HepG2 (cell line): ENCODE data around the gene SGIP1.

ENCODE experiments used
- ARNT ChIP-seq: fragments of 450-650 bp; IDR thresholded peaks from 2 replicates; pipeline ENCODE4 v1.6.1; 2017
- CEBPB ChIP-seq: IDR thresholded peaks from 2 replicates; pipeline ENCODE4 v1.6.1; 2011; ENCODE audit warnings: low read depth, low read length, improper control_type of control experiment, borderline replicate concordance
- IKZF5 ChIP-seq: IDR thresholded peaks from 2 replicates; pipeline ENCODE4 v1.6.1; 2018; ENCODE audit warnings: missing genetic modification reagents, mild to moderate bottlenecking, missing compliant biosample characterization
- POLR2A ChIP-seq, 2 experiments: IDR thresholded peaks; 2 replicates each; pipeline ENCODE4 v1.6.1; 2011; ENCODE audit warnings: low read depth in 2 of 2, low read length in 2 of 2, mild to moderate bottlenecking in 1 of 2, moderate library complexity in 1 of 2; ENCODE audit not compliant: insufficient read depth in 1 of 2
- RAD21 ChIP-seq: fragments of 450-650 bp; formaldehyde crosslinking; IDR thresholded peaks from 2 replicates; pipeline ENCODE4 v1.5.0; 2020; ENCODE audit warnings: mild to moderate bottlenecking
- RXRA ChIP-seq: sonication (generic); formaldehyde crosslinking; IDR thresholded peaks from 2 replicates; pipeline ENCODE4 v1.5.1; 2020; ENCODE audit warnings: missing genetic modification reagents
- SMAD1 ChIP-seq: sonication (generic); formaldehyde crosslinking; IDR thresholded peaks from 2 replicates; pipeline ENCODE4 v1.4.0; 2020; ENCODE audit warnings: missing genetic modification reagents, low read depth, mild to moderate bottlenecking, borderline replicate concordance
- TCF7L2 ChIP-seq: IDR thresholded peaks from 2 replicates; pipeline ENCODE4 v1.6.1; 2011; ENCODE audit warnings: mild to moderate bottlenecking, low read depth, low read length, moderate library complexity
- TF ChIP-seq, protein P1 (sequence below): sonication (generic); formaldehyde crosslinking; IDR thresholded peaks from 2 replicates; pipeline ENCODE4 v1.5.0; 2020; ENCODE audit warnings: mild to moderate bottlenecking, missing genetic modification reagents, moderate library complexity
- TF ChIP-seq, protein P2 (sequence below), 2 experiments: sonication (generic) in 1 of 2; formaldehyde crosslinking in 1 of 2; IDR thresholded peaks; 2 replicates each; pipeline versions ENCODE4 v1.4.0 to v1.6.1; 2018 to 2020; ENCODE audit warnings: missing genetic modification reagents in 2 of 2, borderline replicate concordance in 1 of 2, low read depth in 1 of 2, mild to moderate bottlenecking in 1 of 2, missing biosample characterization in 1 of 2

DNA sequence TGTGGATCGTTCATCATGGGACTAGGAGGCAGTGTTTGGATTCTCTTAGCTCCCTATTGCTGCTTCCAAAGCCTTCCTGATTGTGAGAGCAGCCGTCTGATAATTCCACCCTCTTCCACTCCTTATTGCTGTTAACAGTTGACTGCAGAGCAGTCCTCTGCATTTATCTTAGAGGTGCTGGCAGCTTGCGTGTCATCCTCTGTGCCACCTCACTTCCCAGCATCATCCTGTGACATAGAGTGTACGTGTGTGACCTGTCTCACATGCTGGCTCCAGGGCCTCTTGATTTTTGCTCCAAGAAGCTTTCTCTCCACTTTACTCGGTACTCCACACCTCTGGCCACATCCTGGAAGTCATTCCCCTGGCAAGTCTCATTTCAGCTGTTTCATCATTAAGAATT, 165.3 kb downstream of the SGIP1 start:
- TF ChIP-seq SMAD1 (no peak), IKZF5 (no peak), CEBPB (no peak), ARNT (no peak), RAD21 (CRISPR knock-in tag) (no peak), POLR2A (IDR thresholded peaks at IDR 0.05; ENCODE audit: insufficient read depth in 1 of 2, low read depth in 2 of 2, low read length in 2 of 2) (no peak), TCF7L2 (no peak), RXRA (no peak)
- TF ChIP-seq, protein P1, sequence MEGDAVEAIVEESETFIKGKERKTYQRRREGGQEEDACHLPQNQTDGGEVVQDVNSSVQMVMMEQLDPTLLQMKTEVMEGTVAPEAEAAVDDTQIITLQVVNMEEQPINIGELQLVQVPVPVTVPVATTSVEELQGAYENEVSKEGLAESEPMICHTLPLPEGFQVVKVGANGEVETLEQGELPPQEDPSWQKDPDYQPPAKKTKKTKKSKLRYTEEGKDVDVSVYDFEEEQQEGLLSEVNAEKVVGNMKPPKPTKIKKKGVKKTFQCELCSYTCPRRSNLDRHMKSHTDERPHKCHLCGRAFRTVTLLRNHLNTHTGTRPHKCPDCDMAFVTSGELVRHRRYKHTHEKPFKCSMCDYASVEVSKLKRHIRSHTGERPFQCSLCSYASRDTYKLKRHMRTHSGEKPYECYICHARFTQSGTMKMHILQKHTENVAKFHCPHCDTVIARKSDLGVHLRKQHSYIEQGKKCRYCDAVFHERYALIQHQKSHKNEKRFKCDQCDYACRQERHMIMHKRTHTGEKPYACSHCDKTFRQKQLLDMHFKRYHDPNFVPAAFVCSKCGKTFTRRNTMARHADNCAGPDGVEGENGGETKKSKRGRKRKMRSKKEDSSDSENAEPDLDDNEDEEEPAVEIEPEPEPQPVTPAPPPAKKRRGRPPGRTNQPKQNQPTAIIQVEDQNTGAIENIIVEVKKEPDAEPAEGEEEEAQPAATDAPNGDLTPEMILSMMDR (CRISPR knock-in tag): no peak
- TF ChIP-seq, protein P2, sequence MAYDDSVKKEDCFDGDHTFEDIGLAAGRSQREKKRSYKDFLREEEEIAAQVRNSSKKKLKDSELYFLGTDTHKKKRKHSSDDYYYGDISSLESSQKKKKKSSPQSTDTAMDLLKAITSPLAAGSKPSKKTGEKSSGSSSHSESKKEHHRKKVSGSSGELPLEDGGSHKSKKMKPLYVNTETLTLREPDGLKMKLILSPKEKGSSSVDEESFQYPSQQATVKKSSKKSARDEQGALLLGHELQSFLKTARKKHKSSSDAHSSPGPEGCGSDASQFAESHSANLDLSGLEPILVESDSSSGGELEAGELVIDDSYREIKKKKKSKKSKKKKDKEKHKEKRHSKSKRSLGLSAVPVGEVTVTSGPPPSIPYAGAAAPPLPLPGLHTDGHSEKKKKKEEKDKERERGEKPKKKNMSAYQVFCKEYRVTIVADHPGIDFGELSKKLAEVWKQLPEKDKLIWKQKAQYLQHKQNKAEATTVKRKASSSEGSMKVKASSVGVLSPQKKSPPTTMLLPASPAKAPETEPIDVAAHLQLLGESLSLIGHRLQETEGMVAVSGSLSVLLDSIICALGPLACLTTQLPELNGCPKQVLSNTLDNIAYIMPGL (CRISPR knock-in tag; IDR thresholded peaks at IDR 0.05; ENCODE audit: borderline replicate concordance in 1 of 2, low read depth in 1 of 2): no peak
